Measurements from ENCODE around the gene RARG.

DNA sequence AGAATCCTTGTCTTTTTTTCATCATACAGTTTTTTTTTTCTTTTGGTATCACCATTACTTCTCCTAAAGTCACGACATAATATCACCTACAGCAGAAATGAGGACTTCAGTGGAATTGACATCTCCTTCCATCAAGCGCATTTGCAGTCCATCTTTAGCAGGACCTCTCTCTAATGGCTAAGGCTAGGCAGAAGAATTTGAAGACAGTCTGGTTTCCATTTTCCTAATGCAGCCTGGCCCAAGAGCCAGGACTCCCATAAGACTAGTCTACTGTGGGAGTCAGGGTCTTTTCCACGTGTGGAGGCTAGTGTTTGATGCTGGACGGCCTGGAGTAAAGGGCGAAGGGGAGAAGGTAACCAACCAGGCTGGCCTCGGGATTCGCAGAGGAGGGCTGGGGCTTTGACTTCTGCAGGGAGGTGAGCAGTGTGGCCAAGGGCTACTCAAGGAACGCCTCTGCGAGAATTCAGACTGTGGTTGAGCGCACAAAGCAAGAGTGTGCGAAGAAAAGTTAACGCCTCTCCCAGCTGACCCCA is 52.3 kb downstream of the RARG start:
- TF ChIP-seq, protein P1, sequence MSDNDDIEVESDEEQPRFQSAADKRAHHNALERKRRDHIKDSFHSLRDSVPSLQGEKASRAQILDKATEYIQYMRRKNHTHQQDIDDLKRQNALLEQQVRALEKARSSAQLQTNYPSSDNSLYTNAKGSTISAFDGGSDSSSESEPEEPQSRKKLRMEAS (CRISPR knock-in tag; IDR thresholded peaks at IDR 0.05), result no peak
- TF ChIP-seq NFYB (CRISPR knock-in tag; conservative IDR thresholded peaks at IDR 0.05; ENCODE audit: low read depth), result no peak
- TF ChIP-seq NR2C2 (CRISPR knock-in tag; IDR thresholded peaks at IDR 0.05), result no peak
- TF ChIP-seq, protein P2, sequence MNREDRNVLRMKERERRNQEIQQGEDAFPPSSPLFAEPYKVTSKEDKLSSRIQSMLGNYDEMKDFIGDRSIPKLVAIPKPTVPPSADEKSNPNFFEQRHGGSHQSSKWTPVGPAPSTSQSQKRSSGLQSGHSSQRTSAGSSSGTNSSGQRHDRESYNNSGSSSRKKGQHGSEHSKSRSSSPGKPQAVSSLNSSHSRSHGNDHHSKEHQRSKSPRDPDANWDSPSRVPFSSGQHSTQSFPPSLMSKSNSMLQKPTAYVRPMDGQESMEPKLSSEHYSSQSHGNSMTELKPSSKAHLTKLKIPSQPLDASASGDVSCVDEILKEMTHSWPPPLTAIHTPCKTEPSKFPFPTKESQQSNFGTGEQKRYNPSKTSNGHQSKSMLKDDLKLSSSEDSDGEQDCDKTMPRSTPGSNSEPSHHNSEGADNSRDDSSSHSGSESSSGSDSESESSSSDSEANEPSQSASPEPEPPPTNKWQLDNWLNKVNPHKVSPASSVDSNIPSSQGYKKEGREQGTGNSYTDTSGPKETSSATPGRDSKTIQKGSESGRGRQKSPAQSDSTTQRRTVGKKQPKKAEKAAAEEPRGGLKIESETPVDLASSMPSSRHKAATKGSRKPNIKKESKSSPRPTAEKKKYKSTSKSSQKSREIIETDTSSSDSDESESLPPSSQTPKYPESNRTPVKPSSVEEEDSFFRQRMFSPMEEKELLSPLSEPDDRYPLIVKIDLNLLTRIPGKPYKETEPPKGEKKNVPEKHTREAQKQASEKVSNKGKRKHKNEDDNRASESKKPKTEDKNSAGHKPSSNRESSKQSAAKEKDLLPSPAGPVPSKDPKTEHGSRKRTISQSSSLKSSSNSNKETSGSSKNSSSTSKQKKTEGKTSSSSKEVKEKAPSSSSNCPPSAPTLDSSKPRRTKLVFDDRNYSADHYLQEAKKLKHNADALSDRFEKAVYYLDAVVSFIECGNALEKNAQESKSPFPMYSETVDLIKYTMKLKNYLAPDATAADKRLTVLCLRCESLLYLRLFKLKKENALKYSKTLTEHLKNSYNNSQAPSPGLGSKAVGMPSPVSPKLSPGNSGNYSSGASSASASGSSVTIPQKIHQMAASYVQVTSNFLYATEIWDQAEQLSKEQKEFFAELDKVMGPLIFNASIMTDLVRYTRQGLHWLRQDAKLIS (CRISPR knock-in tag; IDR thresholded peaks at IDR 0.05; ENCODE audit: borderline replicate concordance), result no peak
- no peak for TF ChIP-seq IRF2 (CRISPR knock-in tag; IDR thresholded peaks at IDR 0.05; ENCODE audit: borderline replicate concordance, low read depth)
- TF ChIP-seq, protein P3, sequence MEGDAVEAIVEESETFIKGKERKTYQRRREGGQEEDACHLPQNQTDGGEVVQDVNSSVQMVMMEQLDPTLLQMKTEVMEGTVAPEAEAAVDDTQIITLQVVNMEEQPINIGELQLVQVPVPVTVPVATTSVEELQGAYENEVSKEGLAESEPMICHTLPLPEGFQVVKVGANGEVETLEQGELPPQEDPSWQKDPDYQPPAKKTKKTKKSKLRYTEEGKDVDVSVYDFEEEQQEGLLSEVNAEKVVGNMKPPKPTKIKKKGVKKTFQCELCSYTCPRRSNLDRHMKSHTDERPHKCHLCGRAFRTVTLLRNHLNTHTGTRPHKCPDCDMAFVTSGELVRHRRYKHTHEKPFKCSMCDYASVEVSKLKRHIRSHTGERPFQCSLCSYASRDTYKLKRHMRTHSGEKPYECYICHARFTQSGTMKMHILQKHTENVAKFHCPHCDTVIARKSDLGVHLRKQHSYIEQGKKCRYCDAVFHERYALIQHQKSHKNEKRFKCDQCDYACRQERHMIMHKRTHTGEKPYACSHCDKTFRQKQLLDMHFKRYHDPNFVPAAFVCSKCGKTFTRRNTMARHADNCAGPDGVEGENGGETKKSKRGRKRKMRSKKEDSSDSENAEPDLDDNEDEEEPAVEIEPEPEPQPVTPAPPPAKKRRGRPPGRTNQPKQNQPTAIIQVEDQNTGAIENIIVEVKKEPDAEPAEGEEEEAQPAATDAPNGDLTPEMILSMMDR (IDR thresholded peaks at IDR 0.05), result no peak
- TF ChIP-seq ZBTB21 (CRISPR knock-in tag; IDR thresholded peaks at IDR 0.05; ENCODE audit: borderline replicate concordance), result no peak
- TF ChIP-seq TCF7 (CRISPR knock-in tag; IDR thresholded peaks at IDR 0.05; ENCODE audit: low read depth), result no peak
- no peak for TF ChIP-seq CREB1 (CRISPR knock-in tag; IDR thresholded peaks at IDR 0.05)
- TF ChIP-seq, protein P4, sequence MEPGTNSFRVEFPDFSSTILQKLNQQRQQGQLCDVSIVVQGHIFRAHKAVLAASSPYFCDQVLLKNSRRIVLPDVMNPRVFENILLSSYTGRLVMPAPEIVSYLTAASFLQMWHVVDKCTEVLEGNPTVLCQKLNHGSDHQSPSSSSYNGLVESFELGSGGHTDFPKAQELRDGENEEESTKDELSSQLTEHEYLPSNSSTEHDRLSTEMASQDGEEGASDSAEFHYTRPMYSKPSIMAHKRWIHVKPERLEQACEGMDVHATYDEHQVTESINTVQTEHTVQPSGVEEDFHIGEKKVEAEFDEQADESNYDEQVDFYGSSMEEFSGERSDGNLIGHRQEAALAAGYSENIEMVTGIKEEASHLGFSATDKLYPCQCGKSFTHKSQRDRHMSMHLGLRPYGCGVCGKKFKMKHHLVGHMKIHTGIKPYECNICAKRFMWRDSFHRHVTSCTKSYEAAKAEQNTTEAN (CRISPR knock-in tag; IDR thresholded peaks at IDR 0.05), result no peak
